ENCODE data around the gene CAPSL.
"Not testable (repeated sequence)": the region's sequence is repeated elsewhere in the genome, so short reads cannot be mapped to it uniquely, and the experiment has no call there.

The CAPSL gene
- total RNA-seq = 0 to 0.15 (median 0.14) reads per million in 4 donors

DNA sequence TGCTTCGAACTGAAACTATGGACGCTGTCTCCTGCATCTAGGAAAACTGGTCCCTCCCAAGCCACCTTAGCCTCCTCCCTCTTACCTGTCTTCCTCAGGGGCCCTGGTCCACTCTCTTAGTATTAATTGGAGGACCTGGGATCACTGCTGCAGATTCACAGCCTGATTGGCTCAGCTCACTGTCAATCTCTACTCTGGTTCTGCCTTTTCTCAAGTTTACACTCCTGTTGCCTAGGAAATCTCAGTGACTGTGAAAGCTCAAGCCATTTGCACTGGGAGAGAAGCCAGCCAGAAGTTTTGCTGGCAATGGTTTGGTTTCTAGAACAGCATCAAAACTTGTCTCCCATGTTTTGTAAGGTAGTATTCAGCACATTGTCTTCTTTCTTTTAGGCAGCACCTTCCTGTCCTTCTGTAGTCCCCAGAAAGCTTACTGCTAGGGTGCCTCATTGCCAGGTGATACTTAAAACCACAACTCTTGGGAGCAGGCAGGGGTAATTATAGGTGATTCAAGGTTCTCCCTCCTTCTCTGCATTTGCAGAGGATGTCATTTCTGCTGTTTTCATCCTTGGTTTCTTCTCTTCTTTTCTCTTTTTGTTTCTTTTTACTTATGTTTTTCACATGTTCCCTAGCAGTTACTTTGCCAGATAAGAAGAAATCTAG lies at the start of gene CAPSL:
Gene CAPSL, minus strand, starts transcription at position 55 of the 660 bp plus-strand sequence. CDS start 17,502 bp downstream, outside the sequence.
- DNase-seq = no peak

DNA sequence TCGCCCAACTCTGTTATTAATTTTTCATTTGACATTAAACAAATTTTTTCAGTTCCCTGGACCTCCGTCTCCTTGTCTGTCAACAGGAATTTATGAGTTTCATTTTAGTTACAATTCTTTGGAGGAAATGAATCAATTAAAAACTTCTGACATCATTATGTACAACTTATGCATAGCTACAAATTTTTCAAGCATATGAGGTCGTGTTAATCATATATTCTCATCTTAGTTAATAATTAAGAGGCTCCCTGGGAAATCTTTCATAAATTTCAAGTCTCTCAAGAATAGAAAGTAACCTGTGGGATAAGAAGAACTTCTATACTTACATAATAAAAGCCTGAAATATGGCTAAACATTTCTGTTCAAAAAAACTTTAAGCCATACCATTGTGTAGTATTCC lies 49.4 kb upstream of the CAPSL start:
- DNase-seq = no peak

DNA sequence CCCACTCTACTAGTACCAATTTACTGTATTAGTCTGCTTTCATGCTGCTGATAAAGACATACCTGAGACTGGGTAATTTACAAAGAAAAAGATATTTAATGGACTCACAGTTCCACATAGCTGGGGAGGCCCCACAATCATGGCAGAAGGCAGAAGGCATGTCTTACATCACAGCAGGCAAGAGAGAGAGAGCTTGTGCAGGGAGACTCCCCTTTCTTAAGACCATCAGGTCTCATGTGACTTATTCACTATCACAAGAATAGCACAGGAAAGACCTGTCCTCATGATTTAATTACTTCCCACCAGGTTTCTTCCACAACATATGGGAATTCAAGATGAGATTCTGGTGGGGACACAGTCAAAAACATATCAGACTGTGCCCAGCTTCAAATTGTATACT lies 41.3 kb upstream of the CAPSL start:
- DNase-seq = no peak

DNA sequence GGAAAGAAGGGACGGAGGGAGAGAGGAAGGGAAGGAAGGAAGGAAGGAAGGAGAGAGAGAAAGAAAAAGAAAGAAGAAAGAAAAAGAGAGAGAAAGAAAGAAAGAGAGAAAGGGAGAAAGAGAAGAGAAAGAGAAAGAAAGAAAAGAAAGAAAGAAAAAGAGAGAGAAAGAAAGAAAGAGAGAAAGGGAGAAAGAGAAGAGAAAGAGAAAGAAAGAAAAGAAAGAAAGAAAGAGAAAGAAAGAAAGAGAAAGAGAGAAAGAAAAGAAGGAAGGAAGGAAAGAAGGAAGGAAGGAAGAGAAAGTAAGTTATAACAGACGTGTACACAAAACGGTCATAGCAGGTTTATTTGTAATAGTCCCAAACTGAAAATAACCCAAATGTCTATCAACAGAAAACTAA lies 38.4 kb upstream of the CAPSL start:
- DNase-seq = not testable (repeated sequence)

DNA sequence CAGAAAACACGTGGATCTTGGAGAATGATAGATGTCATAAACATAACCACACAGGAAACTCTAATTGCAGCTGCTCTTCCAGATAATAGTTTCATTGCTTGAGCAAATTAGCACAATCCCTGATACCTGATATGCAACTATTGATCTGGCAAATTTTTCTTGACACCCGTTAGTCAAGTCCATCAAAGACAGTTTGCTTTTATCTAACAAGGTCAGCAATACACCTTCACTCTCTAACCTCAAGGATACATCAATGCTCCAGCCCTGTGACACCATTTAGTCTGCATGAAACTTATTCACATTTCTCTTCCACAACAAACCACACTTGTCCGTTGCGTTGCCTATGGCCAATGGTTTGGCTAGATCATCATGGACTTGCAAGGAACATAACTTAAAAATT lies 36.1 kb upstream of the CAPSL start:
- no peak for DNase-seq

DNA sequence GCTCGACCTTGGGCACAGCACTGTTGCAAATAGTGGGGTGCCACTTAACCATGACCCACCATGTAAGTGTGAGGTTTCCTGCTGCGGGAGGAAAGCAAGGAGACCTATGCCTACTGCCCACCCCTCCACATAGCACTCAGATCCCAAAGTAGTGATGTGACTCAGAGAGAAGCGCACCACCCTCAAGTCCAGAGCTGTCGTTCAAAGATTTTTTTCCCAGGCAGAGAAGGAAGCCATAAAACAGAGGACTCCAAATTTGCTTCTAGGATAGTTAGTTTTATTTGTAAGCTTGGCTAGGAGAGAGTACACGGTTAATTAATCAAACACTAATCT lies 33.4 kb upstream of the CAPSL start:
- DNase-seq = no peak

DNA sequence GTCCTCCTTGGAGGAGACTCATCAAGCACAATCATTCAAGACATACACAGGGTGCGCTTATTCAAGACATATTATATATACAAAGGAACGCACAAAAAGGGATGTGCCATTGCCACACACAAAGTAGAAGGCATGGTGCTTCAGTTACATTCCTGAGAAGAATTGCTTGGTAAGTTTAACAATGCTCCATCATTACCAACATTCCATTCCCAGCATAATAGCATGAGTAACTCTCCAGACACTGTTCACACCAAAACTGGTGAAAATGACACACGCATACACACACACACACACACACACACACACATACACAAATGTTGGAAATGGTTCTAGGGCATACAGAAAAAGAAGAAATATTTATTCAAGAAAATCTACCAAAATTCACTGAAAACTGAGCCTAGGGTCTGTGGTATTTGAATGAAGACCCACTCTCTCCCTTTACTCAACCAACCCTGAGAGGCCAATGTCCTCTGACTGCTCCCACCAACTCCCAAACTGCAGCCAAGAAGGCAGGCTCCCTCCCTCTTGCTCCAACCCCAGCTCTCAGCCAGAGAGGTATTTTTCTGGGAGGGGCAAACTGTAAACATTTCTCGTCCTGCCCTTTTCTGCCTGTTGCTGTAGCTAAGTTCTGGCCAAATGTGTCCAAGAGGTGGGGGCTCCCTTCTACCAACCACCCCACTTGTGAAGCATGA lies 32.9 kb upstream of the CAPSL start:
- no peak for DNase-seq

DNA sequence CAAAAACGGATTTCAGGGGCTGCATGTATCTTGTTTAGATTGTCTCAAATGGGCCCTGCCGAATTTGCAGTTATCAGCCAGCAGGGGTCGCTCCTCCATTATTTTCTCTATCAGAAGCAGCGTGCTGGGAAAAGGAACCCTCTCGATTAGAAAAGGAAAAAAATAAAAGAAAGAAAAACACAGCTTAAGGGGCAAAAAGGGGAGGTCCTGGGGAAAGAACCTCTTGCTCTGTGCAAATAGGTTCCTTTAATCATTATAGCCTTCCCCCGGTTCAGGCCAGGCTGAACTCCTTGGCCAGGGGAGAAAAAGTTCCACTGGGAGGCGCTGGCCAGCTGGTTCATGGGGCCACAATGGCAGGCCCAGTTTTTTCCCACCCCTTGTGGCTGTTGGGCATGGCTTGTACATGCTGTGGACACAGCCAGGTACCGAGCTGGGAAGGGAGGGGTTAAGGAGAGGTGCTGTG lies 25.0 kb upstream of the CAPSL start:
- no peak for DNase-seq

DNA sequence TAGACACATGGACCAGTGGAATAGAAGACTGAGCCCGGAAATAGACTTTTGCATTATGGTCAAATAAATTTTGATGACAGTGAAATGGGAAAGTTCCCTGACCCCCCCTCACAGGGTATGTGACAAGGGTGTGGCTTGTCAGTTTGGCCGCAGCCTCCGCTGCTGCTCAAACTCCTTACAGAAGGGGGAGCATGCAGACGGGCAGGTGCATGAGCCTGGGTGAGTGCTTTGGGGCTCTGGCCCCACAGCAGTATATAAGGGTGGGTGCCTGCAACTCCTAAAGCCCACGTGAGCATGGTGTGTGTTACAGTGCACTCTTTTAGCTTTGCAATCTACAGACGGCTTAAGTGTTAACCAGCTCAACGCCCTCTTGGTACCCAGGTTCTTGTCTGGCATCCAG lies 21.9 kb upstream of the CAPSL start:
- DNase-seq = no peak

DNA sequence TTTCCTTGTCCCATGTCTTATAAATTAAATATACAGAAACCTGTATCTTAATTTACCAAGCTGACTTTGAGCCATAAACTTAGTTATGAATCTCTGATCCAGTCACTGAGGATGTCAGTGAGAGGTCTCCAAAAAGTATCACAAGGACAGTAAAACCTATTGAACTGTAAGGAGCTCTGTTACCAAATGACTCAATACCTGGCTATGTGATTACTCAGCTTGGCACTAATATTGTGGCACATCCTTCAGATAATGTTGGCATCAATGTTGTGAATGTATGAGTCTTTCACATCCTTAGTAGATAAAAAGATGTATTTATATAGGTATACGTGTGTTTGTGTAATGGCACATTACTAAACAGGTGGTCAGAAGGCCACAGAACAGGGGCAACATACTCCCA lies 18.0 kb upstream of the CAPSL start:
- DNase-seq = no peak

DNA sequence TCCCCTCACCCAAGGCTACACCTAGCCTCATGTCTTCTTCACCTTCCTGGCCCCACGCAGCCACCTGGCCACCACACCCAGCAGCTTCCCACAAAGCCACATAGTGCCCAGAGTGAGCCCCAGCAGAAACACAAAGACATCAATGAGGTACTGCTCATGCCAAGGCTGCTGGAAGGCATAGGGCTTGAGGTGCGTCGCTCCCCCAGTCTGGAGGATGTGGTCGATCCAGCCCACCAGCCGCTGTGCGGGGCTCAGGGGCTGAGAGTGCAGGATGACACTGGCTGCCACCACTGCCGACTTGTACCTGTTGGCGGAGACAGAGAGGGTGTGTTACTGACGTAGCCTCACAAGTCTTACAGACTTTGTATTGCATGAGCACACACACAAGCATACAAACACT lies 15.8 kb upstream of the CAPSL start:
- DNase-seq = no peak

DNA sequence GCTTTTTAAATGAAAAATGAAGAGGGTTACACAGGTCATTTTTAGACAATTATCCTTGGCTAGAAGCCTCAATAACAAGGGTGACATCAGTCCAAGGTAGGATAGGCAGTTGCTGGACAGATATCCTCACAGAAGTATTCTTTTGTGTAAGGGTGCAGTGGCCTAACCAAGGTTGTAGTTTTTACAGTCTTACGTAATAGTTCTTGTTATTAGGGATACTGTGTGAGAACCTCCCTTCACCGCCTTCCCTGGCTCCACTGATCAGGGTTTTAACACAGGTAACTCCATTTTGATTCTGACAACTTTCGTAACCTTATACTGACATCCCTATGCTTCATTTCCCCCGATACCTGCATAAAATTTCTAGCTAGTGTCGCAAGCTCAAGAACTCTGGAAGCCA lies 8.7 kb upstream of the CAPSL start:
- no peak for DNase-seq

DNA sequence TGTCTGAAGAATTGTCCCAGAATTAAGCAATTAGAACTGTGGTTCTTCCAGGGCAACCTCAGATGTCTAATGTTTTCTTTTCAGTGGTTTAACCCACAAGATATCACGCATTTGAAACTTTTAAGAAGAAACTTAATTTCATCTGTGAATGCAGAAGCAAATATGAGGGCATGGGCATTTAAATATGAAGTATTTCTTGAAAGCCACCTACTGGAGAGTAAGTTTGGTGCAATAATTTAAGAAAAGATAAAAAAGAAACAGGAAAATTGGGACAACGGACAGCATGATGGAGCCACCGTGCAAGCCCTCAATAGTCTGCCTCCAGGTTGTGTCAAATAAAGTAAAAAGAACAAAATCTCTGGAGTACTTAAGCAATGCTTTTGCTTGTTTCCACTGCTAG lies 1.2 kb upstream of the CAPSL start:
- no peak for DNase-seq

DNA sequence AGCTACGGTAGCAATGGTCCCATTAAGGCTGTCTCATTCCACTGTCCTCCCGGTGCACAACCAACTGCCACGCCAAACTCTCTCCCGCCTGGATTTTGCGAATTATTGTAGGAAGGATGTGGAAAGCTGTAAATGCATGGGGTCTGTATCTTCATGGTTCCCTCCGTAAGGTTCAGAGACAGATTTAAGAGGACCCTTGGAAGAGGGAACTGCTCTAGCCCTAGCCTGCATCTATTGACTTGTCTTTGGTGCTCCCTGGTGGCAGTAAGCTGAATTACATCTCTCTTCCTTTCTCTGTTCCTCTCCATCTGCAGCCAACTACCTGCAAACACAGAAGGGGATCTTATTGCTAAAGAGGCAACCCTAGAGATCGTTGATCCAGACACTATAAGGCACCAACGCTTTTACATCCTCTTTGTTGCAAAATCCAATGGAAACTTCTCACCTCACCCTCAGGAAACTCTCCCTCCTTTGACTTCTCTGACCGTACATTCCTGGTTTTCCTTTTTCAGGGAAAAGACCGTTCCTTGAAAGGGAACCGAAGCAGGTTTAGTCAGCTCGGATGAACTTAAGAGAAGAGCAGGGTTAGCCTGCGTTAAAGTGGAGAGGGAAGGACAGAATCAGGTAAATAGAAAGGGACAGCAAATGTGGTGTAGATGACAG lies 11.9 kb downstream of the CAPSL start:
- DNase-seq = peak in 4 of 5 donors; percentile 31 to 76 (median 58)

DNA sequence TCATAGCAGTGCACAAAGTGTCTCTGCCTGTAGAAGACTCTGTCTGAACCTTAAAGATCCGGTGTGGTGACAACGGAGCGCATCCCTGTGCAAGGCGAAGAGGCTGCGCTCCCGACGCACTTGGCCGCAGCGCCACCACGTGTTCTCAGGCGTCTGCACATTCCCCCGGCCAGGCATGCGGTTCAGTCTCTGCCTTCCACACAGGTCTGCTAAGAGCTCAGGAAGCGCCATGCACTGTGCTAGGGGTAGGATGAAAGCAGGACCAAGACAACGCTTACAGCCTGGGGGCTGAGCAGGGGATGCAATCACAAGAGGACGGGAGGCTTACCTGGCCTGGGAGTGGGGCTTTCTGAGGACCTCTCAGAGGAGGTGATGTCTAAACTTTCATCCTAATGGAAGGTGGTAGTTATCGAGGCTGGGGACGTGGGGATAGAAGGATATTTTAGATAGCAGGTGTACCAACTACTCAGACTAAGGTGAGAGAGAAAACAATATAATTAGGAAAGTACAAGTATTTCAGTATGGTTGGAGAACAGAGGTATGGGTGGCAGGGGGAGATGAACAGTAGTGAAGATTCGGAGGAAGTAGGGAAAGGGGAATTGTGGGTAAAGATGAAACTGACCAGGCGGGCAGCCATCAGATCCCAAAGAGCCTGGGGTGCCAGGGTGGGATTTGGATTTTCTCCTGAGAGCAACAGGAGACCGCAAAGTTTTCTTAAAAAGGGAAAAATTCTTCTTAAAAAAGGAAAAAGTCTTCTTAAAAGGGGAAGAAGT lies 13.3 kb downstream of the CAPSL start:
- peak; percentile 53 to 91 (median 72) for DNase-seq

DNA sequence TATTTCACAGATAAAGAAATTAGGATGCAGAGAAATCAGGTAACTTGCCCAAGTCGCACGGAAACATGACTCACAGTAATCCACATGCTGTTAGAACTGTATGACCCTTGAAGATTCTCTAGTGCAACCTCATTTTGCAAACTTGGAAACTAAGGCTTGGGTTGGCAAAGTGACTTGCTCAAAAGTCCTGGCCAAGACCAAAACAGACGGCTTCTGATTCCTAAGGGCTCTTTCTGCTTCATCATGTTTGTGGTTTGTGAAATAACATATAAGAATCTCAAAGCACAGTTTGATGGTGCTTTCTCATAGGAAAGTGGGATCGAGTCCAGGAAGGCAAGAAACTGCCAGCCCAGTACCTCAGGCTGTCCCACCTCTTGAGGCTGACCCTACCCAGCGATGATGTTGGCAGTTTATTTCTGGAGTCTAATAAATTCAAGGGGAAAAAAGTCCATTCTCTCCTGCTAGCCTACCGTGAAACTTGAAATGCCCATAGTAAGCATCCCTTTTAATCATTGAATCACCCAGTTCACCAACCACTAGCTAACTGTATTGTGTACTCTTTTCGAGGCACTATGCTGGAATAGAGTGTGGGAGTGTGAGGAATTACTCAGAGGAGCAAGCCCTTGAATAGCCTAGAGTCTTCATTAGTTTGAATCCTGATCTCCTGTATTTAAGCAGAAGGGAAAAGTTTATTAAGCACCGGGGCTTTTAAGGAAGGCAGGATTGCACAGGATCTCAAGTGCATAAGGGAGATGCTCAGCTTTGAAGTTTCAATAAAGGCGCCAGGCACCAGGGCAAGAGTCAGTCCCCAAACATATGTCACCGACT lies 14.1 kb downstream of the CAPSL start:
- DNase-seq = peak in 1 of 5 donors; percentile 43

DNA sequence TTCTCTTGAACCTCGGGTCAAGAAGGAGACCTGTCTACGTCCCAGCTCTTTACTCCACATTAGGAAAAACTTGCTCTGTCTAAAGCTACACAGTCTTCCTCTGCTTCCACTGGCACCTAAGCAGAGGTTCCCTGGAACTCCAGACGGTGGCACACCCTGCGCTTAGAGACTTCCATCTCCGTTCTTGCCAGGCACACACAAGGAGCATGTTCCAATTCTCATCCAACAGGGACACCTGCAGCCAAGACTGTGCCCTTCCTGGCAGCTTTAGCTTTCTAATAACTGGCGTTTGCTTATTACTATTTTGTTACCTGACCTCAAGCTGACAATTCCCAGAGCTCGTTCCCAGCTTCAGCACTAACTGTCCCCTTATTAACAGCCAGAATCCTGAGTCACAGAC lies 16.0 kb downstream of the CAPSL start:
- no peak for DNase-seq

DNA sequence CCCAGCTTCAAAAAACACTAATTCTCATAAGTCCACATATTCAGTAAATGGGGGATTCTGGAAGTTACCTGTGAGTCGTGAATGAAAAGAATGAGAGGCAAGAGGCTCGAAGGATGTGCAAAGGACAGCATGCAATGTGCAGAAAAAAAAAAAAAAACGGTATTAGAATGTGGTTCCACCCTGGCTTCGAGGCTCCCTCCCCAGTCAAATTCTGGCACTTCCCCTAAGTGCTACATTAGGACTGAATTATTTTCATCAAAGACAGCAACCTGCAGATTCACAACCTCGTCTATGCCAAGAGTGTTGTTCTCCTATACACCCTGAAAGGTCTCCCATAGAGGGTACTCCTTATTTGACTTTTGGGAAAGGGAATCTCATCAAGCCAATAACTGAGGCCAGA lies 16.5 kb downstream of the CAPSL start:
- peak in 1 of 5 donors; percentile 41 for DNase-seq

DNA sequence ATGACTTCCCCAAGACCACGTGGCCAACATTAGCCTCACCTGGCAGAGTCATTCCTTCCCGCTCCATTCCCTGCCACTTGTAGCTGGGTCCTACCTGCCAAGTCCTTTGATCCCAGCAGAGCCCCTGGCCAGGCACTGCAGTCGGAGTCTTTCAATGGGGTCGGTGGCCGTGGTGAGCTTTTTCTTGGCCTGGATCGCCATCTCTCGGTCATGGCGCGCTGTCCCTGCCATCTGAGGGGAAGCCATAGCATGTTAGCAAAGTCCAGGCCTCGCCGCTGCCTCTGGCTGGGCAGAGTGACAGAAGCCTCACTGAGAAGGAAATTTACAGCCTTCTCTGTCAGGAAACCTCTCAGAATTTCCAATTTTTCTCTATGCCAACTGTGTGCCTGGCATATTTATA lies 17.5 kb downstream of the CAPSL start:
- DNase-seq = no peak

DNA sequence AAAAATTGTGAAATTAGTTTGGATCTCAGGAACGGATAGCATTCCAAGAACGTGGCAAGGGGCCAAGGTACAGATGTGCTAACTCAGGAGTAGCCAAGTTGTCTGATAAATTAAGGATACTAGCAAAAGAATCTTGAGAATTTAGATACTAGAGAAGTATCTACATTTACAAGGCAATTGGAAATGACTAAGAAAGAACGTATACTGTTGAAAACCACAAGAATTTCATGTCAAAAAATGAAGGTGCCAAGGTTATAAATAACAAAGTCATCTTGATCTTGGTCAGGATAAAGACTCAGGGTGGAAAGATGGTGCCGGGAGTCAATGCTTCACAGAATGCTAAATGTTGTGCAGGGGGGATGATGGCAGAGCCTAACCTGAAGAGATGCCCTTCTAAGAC lies 19.2 kb downstream of the CAPSL start:
- peak in 1 of 5 donors; percentile 64 for DNase-seq

DNA sequence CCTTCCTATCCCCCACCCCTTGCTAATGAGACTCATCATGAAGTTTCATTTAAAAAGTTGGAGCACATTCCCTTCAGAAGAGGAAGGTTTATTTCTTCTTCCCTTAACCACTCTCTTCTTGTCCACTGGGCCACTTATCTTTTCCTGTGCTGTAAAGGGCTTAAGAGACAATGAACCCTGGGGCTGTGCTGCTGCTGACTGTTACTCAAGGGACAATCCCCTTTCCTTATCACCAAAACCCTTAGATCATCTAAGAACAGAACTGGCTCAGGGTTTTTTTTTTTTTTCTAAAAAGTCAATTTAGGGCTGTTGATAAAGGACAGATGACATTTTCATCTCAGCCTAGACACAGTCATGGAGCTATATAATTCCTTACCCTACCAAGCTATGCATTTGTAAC lies 29.6 kb downstream of the CAPSL start:
- no peak for DNase-seq

DNA sequence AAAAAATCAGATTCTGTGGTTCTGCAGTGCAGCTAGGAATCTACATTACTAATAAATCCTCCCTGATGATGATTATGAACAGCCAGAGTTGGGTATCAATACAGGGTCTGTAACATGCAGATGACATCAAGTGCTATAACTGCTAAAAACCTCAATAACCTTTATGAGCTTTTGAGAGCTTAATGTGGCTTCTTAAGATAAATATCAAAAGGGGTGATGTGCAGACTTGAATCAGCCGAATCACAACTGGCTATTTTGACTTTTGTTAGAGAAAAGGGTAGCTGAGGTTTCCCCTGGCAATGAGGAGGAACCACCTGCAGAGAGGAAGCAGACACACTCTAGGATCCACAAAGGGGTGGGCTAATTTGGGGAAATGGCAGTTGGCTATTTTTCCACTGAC lies 30.2 kb downstream of the CAPSL start:
- no peak for DNase-seq

Data from T-helper 1 cell (primary cell).